ENCODE results near the gene SLC9A9.

GRCh38 chr3:143672396-143673165 lies 175.7 kb downstream of the SLC9A9 start:
- TF ChIP-seq CTCF (IDR thresholded peaks at IDR 0.05; ENCODE audit: poor library complexity) (no peak), EZH2 (IDR thresholded peaks at IDR 0.05; ENCODE audit: borderline replicate concordance) (no peak), EZH2phosphoT487 (IDR thresholded peaks at IDR 0.05; ENCODE audit: low read depth, severe bottlenecking, unreplicated experiment) (no peak)
